IMR-90 (cell line): ENCODE measurements around the gene GTSE1. TPM values are rescaled to one million over a fixed set of nuclear protein-coding genes. Genes with fewer than 3 reads are reported as not detected.

Experiments used
- ATAC-seq: fragments of 200-7000 bp; cut with Tn5 transposase; 2 replicates; pipeline ENCODE4 v1.9.1; 2020; ENCODE audit warnings: low read depth, mild to moderate bottlenecking, moderate library complexity
- BruUV-seq: library from RNA; stranded (reverse); fragments of 400-500 nt; replicated peaks from 2 replicates; lab custom pipeline; 2021; lab: Mats Ljungman, UMichigan
- CTCF ChIA-PET: fragments of 300-600 bp; formaldehyde crosslinking; extraction: SDS; loops from one replicate; lab custom pipeline; 2021; ENCODE audit warnings: antibody characterized with exemption; lab: Yijun Ruan, JAX
- POLR2A ChIA-PET: fragments of 300-600 bp; sonication (Branson Sonifier 250); formaldehyde crosslinking; loops from one replicate; lab custom pipeline; 2022; ENCODE audit warnings: antibody characterized with exemption; ENCODE audit not compliant: unreplicated experiment; lab: Charles Lee
- DNase-seq: peaks from one replicate; pipeline ENCODE4 v3.0.0; 2013
- H2AFZ ChIP-seq: replicated peaks from 2 replicates; pipeline ENCODE3; 2013; ENCODE audit warnings: low read length, mild to moderate bottlenecking; ENCODE audit not compliant: poor library complexity
- H2AK5ac ChIP-seq: 2 replicates; pipeline ENCODE4 v1.6.1; 2013; ENCODE audit warnings: low read depth, low read length, inconsistent platforms
- H2AK9ac ChIP-seq: replicated peaks from 2 replicates; pipeline ENCODE3; 2013; ENCODE audit warnings: mild to moderate bottlenecking, low read depth, low read length, moderate library complexity; ENCODE audit not compliant: poor library complexity
- H2BK120ac ChIP-seq: 2 replicates; pipeline ENCODE4 v1.6.1; 2013; ENCODE audit warnings: low read depth, low read length, inconsistent platforms
- H2BK15ac ChIP-seq: 3 replicates; pipeline ENCODE4 v1.6.1; 2013; ENCODE audit warnings: low read depth, low read length, inconsistent platforms
- H2BK20ac ChIP-seq: 2 replicates; pipeline ENCODE4 v1.6.1; 2013; ENCODE audit warnings: low read depth, mild to moderate bottlenecking, inconsistent platforms, low read length, moderate library complexity
- H2BK5ac ChIP-seq: 2 replicates; pipeline ENCODE4 v1.6.1; 2013; ENCODE audit warnings: mild to moderate bottlenecking, low read depth, low read length, inconsistent platforms; ENCODE audit not compliant: poor library complexity, severe bottlenecking
- H3K14ac ChIP-seq: replicated peaks from 2 replicates; pipeline ENCODE4 v1.6.1; 2013; ENCODE audit warnings: low read depth, low read length, inconsistent platforms
- H3K18ac ChIP-seq: 2 replicates; pipeline ENCODE4 v1.6.1; 2013; ENCODE audit warnings: low read depth, low read length, control low read depth
- H3K23ac ChIP-seq: 2 replicates; pipeline ENCODE4 v1.6.1; 2013; ENCODE audit warnings: low read depth, low read length, inconsistent platforms
- H3K27ac ChIP-seq: 2 replicates; pipeline ENCODE4 v1.5.1; 2013; ENCODE audit warnings: mild to moderate bottlenecking, control low read depth, low read length; ENCODE audit not compliant: insufficient read depth
- H3K27me3 ChIP-seq: 2 replicates; pipeline ENCODE4 v1.6.1; 2013; ENCODE audit warnings: low read length; ENCODE audit not compliant: control insufficient read depth, insufficient read depth
- H3K36me3 ChIP-seq: 2 replicates; pipeline ENCODE4 v1.6.1; 2013; ENCODE audit warnings: low read length, mixed read lengths; ENCODE audit not compliant: control insufficient read depth, insufficient read depth
- H3K4ac ChIP-seq: 2 replicates; pipeline ENCODE4 v1.6.1; 2013; ENCODE audit warnings: low read depth, low read length, inconsistent platforms
- H3K4me1 ChIP-seq: 2 replicates; pipeline ENCODE4 v1.6.1; 2013; ENCODE audit warnings: low read length, mixed read lengths; ENCODE audit not compliant: control insufficient read depth, insufficient read depth
- H3K4me2 ChIP-seq: 2 replicates; pipeline ENCODE4 v1.6.1; 2013; ENCODE audit warnings: low read depth, mild to moderate bottlenecking, control low read depth, low read length, moderate library complexity
- H3K4me3 ChIP-seq: 2 replicates; pipeline ENCODE4 v1.5.1; 2013; ENCODE audit warnings: low read depth, mild to moderate bottlenecking, control low read depth, low read length, moderate library complexity; ENCODE audit not compliant: insufficient read depth
- H3K56ac ChIP-seq: 2 replicates; pipeline ENCODE4 v1.6.1; 2013; ENCODE audit warnings: low read length, inconsistent platforms; ENCODE audit not compliant: insufficient read depth; ENCODE audit errors: extremely low read depth
- H3K79me1 ChIP-seq, 2 experiments: 2 replicates each; pipeline ENCODE4 v1.6.1; 2013; ENCODE audit warnings: low read length in 2 of 2, inconsistent platforms in 1 of 2, low read depth in 1 of 2
- H3K9ac ChIP-seq: 2 replicates; pipeline ENCODE4 v1.6.1; 2013; ENCODE audit warnings: low read depth, low read length, control low read depth
- H3K9me1 ChIP-seq: 2 replicates; pipeline ENCODE4 v1.6.1; 2013; ENCODE audit warnings: low read length, inconsistent platforms; ENCODE audit not compliant: insufficient read depth
- H3K9me3 ChIP-seq: 2 replicates; pipeline ENCODE4 v1.6.1; 2013; ENCODE audit warnings: low read length; ENCODE audit not compliant: control insufficient read depth, insufficient read depth
- H4K20me1 ChIP-seq: 2 replicates; pipeline ENCODE4 v1.6.1; 2013; ENCODE audit warnings: low read length, inconsistent platforms; ENCODE audit not compliant: insufficient read depth
- H4K5ac ChIP-seq: 2 replicates; pipeline ENCODE4 v1.6.1; 2013; ENCODE audit warnings: mild to moderate bottlenecking, low read depth, low read length, control low read depth
- H4K8ac ChIP-seq, 2 experiments: 2 replicates each; pipeline ENCODE4 v1.6.1; 2013; ENCODE audit warnings: low read depth in 2 of 2, low read length in 2 of 2, control low read depth in 1 of 2, inconsistent platforms in 1 of 2
- H4K91ac ChIP-seq: 2 replicates; pipeline ENCODE4 v1.6.1; 2013; ENCODE audit warnings: low read depth, low read length, inconsistent platforms; ENCODE audit not compliant: insufficient read depth
- CEBPB ChIP-seq: IDR thresholded peaks from 2 replicates; pipeline ENCODE4 v1.6.1; 2012; ENCODE audit warnings: low read depth, low read length, improper control_type of control experiment
- CHD1 ChIP-seq: IDR thresholded peaks from 2 replicates; pipeline ENCODE4 v1.6.1; 2012; ENCODE audit warnings: low read depth, low read length, improper control_type of control experiment
- FOS ChIP-seq: fragments of 150-350 bp; IDR thresholded peaks from 2 replicates; pipeline ENCODE4 v1.6.1; 2016; ENCODE audit warnings: low read depth, low read length
- MAZ ChIP-seq: IDR thresholded peaks from 2 replicates; pipeline ENCODE4 v1.6.1; 2012; ENCODE audit warnings: low read depth, mild to moderate bottlenecking, low read length, improper control_type of control experiment, moderate library complexity, borderline replicate concordance
- MXI1 ChIP-seq: IDR thresholded peaks from 2 replicates; pipeline ENCODE4 v1.6.1; 2012; ENCODE audit warnings: low read depth, mild to moderate bottlenecking, low read length, moderate library complexity, borderline replicate concordance
- NFE2L2 ChIP-seq: fragments of 150-350 bp; IDR thresholded peaks from 2 replicates; pipeline ENCODE4 v1.6.1; 2016; ENCODE audit warnings: low read depth, mild to moderate bottlenecking, low read length
- RAD21 ChIP-seq: IDR thresholded peaks from 2 replicates; pipeline ENCODE4 v1.6.1; 2012; ENCODE audit warnings: low read length, improper control_type of control experiment
- RFX5 ChIP-seq: IDR thresholded peaks from 2 replicates; pipeline ENCODE4 v1.8.0; 2012; ENCODE audit warnings: low read depth, mild to moderate bottlenecking, low read length, moderate library complexity
- SMC3 ChIP-seq: fragments of 150-350 bp; IDR thresholded peaks from 2 replicates; pipeline ENCODE4 v1.6.1; 2016; ENCODE audit warnings: low read depth, mild to moderate bottlenecking, antibody characterized with exemption, low read length, moderate library complexity
- WGBS, 2 experiments: methylation state at CpG; one replicate each; pipeline versions ENCODE4 v1.1.5 to v1.1.7; 2013; ENCODE audit warnings: missing lambda C conversion rate in 2 of 2; ENCODE audit not compliant: insufficient read length in 1 of 2; ENCODE audit errors: extremely low coverage in 2 of 2; 5-methylcytosine and 5-hydroxymethylcytosine counted together
- dilution Hi-C: fragments of 300-500 bp; cut with HindIII; formaldehyde crosslinking; loops from one replicate; pipeline ENCODE4 v1.14.3; 2018; ENCODE audit warnings: low sequenced_read_pairs; ENCODE audit not compliant: unreplicated experiment
- in situ Hi-C: fragments of 300-500 bp; cut with MboI; formaldehyde crosslinking; loops from 3 replicates; pipeline ENCODE4 v1.14.3; 2019; ENCODE audit warnings: low sequenced_read_pairs, inconsistent platforms, mixed read lengths
- intact Hi-C: fragments of 100-400 bp; cut with micrococcal nuclease; formaldehyde crosslinking; loops from 2 replicates; pipeline ENCODE4 v1.10.0; 2022
- polyA plus RNA-seq, 3 experiments: library from polyadenylated mRNA; depleted of rRNA; stranded (reverse); fragments of >200 nt; gene quantifications; 2 replicates each; pipeline ENCODE4 v1.2.3, GENCODE V29; 2012; ENCODE audit warnings: low replicate concordance in 1 of 3
- total RNA-seq: library from RNA; depleted of rRNA; stranded (reverse); fragments of >200 nt; gene quantifications from 2 replicates; pipeline ENCODE4 v1.2.3, GENCODE V29; 2012

GTSE1 gene
- total and polyA plus RNA-seq, 2 of the 4 experiments (the other 2 are of a cell fraction) = 5.9 to 17.1 TPM

- TF ChIP-seq CEBPB (no peak), RAD21 (no peak)
These were observed 3.9 kb upstream of the GTSE1 start (continued) for GRCh38 chr22:46292732-46293131.

GRCh38 chr22:46293577-46294260, 3.0 kb upstream of the GTSE1 start:
- ATAC-seq = no peak
- POLR2A ChIA-PET = no interaction called here

More at GRCh38 chr22:46293577-46294260, 3.0 kb upstream of the GTSE1 start:
- intact Hi-C loops = no loop called here
- no peak overlapping the region for H3K4ac ChIP-seq
- no peak overlapping the region for H3K18ac ChIP-seq
- H3K4me3 ChIP-seq = no peak overlapping the region
- H3K4me1 ChIP-seq = peaks cover 11% of the 10 kb centered on the region
- H4K91ac ChIP-seq = no peak overlapping the region
- peak; percentile 53 for DNase-seq
- no peak overlapping the region for H3K14ac ChIP-seq
- peaks cover 3 to 25% of the 10 kb centered on the region in 2 experiments; a peak in 3 of 4 replicates for H3K79me1 ChIP-seq
- no peak overlapping the region for H4K5ac ChIP-seq
- H2AFZ ChIP-seq = no peak overlapping the region
- no peak overlapping the region for H2BK120ac ChIP-seq
- no peak overlapping the region for H2AK5ac ChIP-seq
- no peak overlapping the region for H2BK5ac ChIP-seq
- no peak overlapping the region for H3K4me2 ChIP-seq
- H3K56ac ChIP-seq = no peak overlapping the region
- no peak for TF ChIP-seq RAD21
- TF ChIP-seq MXI1 = no peak
- no peak for TF ChIP-seq FOS
- TF ChIP-seq CHD1 = no peak
- TF ChIP-seq MAZ = no peak
- TF ChIP-seq SMC3 = no peak
- TF ChIP-seq RFX5 = no peak
- no peak for TF ChIP-seq NFE2L2
- dilution Hi-C loops = no loop called here
- H2BK20ac ChIP-seq = no peak overlapping the region
- H3K27ac ChIP-seq = no peak overlapping the region
- CTCF ChIA-PET = no interaction called here
- peak overlapping the region; percentile 16 for H2AK9ac ChIP-seq
- H3K9ac ChIP-seq = no peak overlapping the region
- no peaks in the 10 kb centered on the region for H3K27me3 ChIP-seq
- H4K8ac ChIP-seq = no peak overlapping the region
- no peaks in the 10 kb centered on the region for H4K20me1 ChIP-seq
- no peak overlapping the region for H2BK15ac ChIP-seq
- H3K9me1 ChIP-seq = peaks cover 22% of the 10 kb centered on the region
- H3K36me3 ChIP-seq = peaks cover 38% of the 10 kb centered on the region
- H3K23ac ChIP-seq = no peak overlapping the region
- no peaks in the 10 kb centered on the region for H3K9me3 ChIP-seq
- in situ Hi-C loops = no loop called here
- no TSS peak for BruUV-seq
- 76% methylated on average over 8 of the region's 11 CpGs; no CpG with 5 or more reads in 1 of the 2 experiments for WGBS, 2 experiments
